Measurements from ENCODE around the gene ARHGAP18. TPM values are rescaled to one million over a fixed set of nuclear protein-coding genes. Genes with fewer than 3 reads are reported as not detected.

ARHGAP18 gene
- total and polyA plus RNA-seq, 2 of the 13 experiments (the other 11 are each of a cell fraction or from before 2014, with no cell fraction given) = 58.2 to 115 TPM

DNA sequence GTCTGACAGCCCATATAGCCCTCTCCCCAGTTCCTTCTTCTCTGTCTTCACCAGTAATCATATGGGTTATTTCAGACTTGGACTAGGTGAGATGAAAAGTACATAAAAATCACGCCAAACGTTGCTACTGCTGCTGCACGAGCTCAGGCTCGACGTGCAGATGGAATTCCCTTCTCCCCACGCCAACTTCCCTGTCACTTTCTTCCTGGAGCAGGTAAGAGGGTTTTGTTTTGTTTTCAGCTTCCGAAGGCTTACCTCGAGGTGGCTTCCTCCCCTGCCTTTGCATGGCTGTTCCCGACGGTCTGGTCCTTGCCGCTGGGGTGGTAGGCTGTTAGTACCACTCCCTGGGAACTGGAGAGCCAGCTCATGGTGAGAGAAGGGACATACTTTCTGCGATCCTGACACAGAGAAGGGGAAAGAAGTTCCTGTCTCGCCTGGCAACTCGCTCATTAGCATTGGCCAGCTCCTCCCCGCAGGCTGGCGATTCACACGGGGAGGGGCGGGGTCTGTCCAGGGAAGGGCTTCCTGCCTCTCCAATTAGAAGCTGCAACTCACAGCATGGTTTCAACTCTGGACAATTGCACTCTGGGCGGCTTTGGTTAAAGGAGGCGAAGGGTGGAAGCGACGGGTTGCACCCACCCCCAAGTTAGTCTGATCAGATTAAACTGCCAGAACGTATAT lies at the start of gene ARHGAP18 (continued):
- TF ChIP-seq, protein P1, sequence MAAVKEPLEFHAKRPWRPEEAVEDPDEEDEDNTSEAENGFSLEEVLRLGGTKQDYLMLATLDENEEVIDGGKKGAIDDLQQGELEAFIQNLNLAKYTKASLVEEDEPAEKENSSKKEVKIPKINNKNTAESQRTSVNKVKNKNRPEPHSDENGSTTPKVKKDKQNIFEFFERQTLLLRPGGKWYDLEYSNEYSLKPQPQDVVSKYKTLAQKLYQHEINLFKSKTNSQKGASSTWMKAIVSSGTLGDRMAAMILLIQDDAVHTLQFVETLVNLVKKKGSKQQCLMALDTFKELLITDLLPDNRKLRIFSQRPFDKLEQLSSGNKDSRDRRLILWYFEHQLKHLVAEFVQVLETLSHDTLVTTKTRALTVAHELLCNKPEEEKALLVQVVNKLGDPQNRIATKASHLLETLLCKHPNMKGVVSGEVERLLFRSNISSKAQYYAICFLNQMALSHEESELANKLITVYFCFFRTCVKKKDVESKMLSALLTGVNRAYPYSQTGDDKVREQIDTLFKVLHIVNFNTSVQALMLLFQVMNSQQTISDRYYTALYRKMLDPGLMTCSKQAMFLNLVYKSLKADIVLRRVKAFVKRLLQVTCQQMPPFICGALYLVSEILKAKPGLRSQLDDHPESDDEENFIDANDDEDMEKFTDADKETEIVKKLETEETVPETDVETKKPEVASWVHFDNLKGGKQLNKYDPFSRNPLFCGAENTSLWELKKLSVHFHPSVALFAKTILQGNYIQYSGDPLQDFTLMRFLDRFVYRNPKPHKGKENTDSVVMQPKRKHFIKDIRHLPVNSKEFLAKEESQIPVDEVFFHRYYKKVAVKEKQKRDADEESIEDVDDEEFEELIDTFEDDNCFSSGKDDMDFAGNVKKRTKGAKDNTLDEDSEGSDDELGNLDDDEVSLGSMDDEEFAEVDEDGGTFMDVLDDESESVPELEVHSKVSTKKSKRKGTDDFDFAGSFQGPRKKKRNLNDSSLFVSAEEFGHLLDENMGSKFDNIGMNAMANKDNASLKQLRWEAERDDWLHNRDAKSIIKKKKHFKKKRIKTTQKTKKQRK (IDR thresholded peaks at IDR 0.05; ENCODE audit: low read length) = no peak
- TF ChIP-seq, protein P2, sequence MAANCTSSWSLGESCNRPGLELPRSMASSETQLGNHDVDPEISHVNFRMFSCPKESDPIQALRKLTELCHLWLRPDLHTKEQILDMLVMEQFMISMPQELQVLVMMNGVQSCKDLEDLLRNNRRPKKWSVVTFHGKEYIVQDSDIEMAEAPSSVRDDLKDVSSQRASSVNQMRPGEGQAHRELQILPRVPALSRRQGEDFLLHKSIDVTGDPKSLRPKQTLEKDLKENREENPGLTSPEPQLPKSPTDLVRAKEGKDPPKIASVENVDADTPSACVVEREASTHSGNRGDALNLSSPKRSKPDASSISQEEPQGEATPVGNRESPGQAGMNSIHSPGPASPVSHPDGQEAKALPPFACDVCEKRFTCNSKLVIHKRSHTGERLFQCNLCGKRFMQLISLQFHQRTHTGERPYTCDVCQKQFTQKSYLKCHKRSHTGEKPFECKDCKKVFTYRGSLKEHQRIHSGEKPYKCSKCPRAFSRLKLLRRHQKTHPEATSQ (CRISPR knock-in tag; IDR thresholded peaks at IDR 0.05; ENCODE audit: borderline replicate concordance) = peak; percentile 33; the same call in 1 of the 2 replicates
- TF ChIP-seq MED1 (CRISPR knock-in tag; IDR thresholded peaks at IDR 0.05) (peak; percentile 85), KDM5A (IDR thresholded peaks at IDR 0.05; ENCODE audit: borderline replicate concordance, low read length) (peak; percentile 67; the same call in 1 of the 2 replicates), NONO (IDR thresholded peaks at IDR 0.05) (no peak), NONO (CRISPR knock-in tag; conservative IDR thresholded peaks at IDR 0.05) (peak; percentile 82), RFXANK (CRISPR knock-in tag; IDR thresholded peaks at IDR 0.05) (peak; percentile 74; the same call in 1 of the 2 replicates), ONECUT2 (CRISPR knock-in tag; IDR thresholded peaks at IDR 0.05) (no peak; the same call in 1 of the 2 replicates), YY1 (IDR thresholded peaks at IDR 0.05; ENCODE audit: insufficient read depth, insufficient replicate concordance, low read depth, low read length) (peak; percentile 55), ZNF562 (CRISPR knock-in tag; IDR thresholded peaks at IDR 0.05; ENCODE audit: borderline replicate concordance) (no peak), LCORL (IDR thresholded peaks at IDR 0.05) (no peak), LCORL (CRISPR knock-in tag; IDR thresholded peaks at IDR 0.05) (no peak; the same call in 1 of the 2 replicates), HDAC2 (CRISPR knock-in tag; IDR thresholded peaks at IDR 0.05) (peak; percentile 83), ZSCAN31 (CRISPR knock-in tag; IDR thresholded peaks at IDR 0.05; ENCODE audit: low read depth) (peak; percentile 72; the same call in 1 of the 2 replicates)
- TF ChIP-seq, protein P3, sequence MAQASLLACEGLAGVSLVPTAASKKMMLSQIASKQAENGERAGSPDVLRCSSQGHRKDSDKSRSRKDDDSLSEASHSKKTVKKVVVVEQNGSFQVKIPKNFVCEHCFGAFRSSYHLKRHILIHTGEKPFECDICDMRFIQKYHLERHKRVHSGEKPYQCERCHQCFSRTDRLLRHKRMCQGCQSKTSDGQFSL (CRISPR knock-in tag; IDR thresholded peaks at IDR 0.05) = no peak; the same call in 1 of the 2 replicates
- TF ChIP-seq, protein P4, sequence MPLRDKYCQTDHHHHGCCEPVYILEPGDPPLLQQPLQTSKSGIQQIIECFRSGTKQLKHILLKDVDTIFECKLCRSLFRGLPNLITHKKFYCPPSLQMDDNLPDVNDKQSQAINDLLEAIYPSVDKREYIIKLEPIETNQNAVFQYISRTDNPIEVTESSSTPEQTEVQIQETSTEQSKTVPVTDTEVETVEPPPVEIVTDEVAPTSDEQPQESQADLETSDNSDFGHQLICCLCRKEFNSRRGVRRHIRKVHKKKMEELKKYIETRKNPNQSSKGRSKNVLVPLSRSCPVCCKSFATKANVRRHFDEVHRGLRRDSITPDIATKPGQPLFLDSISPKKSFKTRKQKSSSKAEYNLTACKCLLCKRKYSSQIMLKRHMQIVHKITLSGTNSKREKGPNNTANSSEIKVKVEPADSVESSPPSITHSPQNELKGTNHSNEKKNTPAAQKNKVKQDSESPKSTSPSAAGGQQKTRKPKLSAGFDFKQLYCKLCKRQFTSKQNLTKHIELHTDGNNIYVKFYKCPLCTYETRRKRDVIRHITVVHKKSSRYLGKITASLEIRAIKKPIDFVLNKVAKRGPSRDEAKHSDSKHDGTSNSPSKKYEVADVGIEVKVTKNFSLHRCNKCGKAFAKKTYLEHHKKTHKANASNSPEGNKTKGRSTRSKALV (CRISPR knock-in tag; IDR thresholded peaks at IDR 0.05) = no peak; the same call in 1 of the 2 replicates
- TF ChIP-seq, protein P5, sequence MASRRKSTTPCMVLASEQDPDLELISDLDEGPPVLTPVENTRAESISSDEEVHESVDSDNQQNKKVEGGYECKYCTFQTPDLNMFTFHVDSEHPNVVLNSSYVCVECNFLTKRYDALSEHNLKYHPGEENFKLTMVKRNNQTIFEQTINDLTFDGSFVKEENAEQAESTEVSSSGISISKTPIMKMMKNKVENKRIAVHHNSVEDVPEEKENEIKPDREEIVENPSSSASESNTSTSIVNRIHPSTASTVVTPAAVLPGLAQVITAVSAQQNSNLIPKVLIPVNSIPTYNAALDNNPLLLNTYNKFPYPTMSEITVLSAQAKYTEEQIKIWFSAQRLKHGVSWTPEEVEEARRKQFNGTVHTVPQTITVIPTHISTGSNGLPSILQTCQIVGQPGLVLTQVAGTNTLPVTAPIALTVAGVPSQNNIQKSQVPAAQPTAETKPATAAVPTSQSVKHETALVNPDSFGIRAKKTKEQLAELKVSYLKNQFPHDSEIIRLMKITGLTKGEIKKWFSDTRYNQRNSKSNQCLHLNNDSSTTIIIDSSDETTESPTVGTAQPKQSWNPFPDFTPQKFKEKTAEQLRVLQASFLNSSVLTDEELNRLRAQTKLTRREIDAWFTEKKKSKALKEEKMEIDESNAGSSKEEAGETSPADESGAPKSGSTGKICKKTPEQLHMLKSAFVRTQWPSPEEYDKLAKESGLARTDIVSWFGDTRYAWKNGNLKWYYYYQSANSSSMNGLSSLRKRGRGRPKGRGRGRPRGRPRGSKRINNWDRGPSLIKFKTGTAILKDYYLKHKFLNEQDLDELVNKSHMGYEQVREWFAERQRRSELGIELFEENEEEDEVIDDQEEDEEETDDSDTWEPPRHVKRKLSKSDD (CRISPR knock-in tag; IDR thresholded peaks at IDR 0.05; ENCODE audit: low read depth) = peak; percentile 14
- TF ChIP-seq, protein P6, sequence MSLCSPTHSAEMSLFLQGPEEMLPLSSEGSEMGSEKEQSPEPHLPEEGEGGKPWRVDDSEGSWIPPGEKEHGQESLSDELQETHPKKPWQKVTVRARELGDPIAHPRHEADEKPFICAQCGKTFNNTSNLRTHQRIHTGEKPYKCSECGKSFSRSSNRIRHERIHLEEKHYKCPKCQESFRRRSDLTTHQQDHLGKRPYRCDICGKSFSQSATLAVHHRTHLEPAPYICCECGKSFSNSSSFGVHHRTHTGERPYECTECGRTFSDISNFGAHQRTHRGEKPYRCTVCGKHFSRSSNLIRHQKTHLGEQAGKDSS (CRISPR knock-in tag; IDR thresholded peaks at IDR 0.05; ENCODE audit: borderline replicate concordance, low read depth) = peak; percentile 65; the same call in 1 of the 2 replicates
